GM23338 (cell line): ENCODE results near the gene VEPH1. TPM values are rescaled to one million over a fixed set of nuclear protein-coding genes. Genes with fewer than 3 reads are reported as not detected.

Experiments
- ATAC-seq: fragments of 200-7000 bp; cut with Tn5 transposase; 3 replicates; pipeline ENCODE4 v1.9.1; 2020
- DNase-seq: peaks from one replicate; pipeline ENCODE4 v3.0.0-alpha.2; 2015; ENCODE audit warnings: low spot score
- H2AFZ ChIP-seq: fragments of 200-600 bp; sonication (generic); 2 replicates; pipeline ENCODE4 v1.8.0; 2016; ENCODE audit warnings: antibody characterized with exemption, mild to moderate bottlenecking, moderate library complexity
- H3F3A ChIP-seq: fragments of 200-600 bp; sonication (generic); replicated peaks from 2 replicates; pipeline ENCODE4 v1.8.0; 2017; ENCODE audit warnings: antibody characterized with exemption, mixed run types, low read depth
- H3K27ac ChIP-seq: fragments of 200-600 bp; sonication (generic); 2 replicates; pipeline ENCODE4 v1.6.1; 2016; ENCODE audit warnings: low read depth
- H3K27me3 ChIP-seq: fragments of 200-600 bp; sonication (generic); 2 replicates; pipeline ENCODE4 v1.8.0; 2016; ENCODE audit warnings: mild to moderate bottlenecking, mixed run types, moderate library complexity; ENCODE audit not compliant: insufficient read depth
- H3K36me3 ChIP-seq: fragments of 200-600 bp; sonication (generic); 2 replicates; pipeline ENCODE4 v1.8.0; 2016; ENCODE audit warnings: mild to moderate bottlenecking; ENCODE audit not compliant: insufficient read depth
- H3K4me1 ChIP-seq: fragments of 200-600 bp; sonication (generic); 2 replicates; pipeline ENCODE4 v1.8.0; 2016; ENCODE audit warnings: mild to moderate bottlenecking, moderate library complexity; ENCODE audit not compliant: insufficient read depth
- H3K4me2 ChIP-seq: fragments of 200-600 bp; sonication (generic); 2 replicates; pipeline ENCODE4 v1.7.1; 2017; ENCODE audit warnings: mixed run types
- H3K4me3 ChIP-seq: fragments of 200-600 bp; sonication (generic); 2 replicates; pipeline ENCODE4 v1.6.1; 2016; ENCODE audit warnings: mixed run types
- H3K79me2 ChIP-seq: fragments of 200-600 bp; sonication (generic); replicated peaks from 2 replicates; pipeline ENCODE4 v1.8.0; 2017; ENCODE audit warnings: mild to moderate bottlenecking; ENCODE audit not compliant: insufficient read depth
- H3K9me2 ChIP-seq: fragments of 200-600 bp; sonication (generic); 2 replicates; pipeline ENCODE4 v1.8.0; 2017; ENCODE audit not compliant: insufficient read depth
- H4K20me1 ChIP-seq: fragments of 200-600 bp; sonication (generic); replicated peaks from 2 replicates; pipeline ENCODE4 v1.8.0; 2017; ENCODE audit warnings: mild to moderate bottlenecking; ENCODE audit not compliant: insufficient read depth
- H3K27ac Mint-ChIP-seq: 2 replicates; pipeline ENCODE4 v1.8.0; 2020; ENCODE audit warnings: inconsistent platforms, mild to moderate bottlenecking, moderate library complexity, mixed read lengths
- H3K27me3 Mint-ChIP-seq: 3 replicates; pipeline ENCODE4 v1.8.0; 2022; ENCODE audit warnings: low read depth, mild to moderate bottlenecking, moderate library complexity, mixed read lengths, inconsistent platforms; ENCODE audit not compliant: insufficient read depth, poor library complexity
- H3K36me3 Mint-ChIP-seq: 3 replicates; pipeline ENCODE4 v1.8.0; 2021; ENCODE audit warnings: low read depth, mild to moderate bottlenecking, inconsistent platforms, moderate library complexity, mixed read lengths
- H3K4me1 Mint-ChIP-seq: 3 replicates; pipeline ENCODE4 v1.8.0; 2020; ENCODE audit warnings: mild to moderate bottlenecking, inconsistent platforms, mixed read lengths
- H3K4me3 Mint-ChIP-seq: 3 replicates; pipeline ENCODE4 v1.8.0; 2021; ENCODE audit warnings: moderate library complexity, mild to moderate bottlenecking, inconsistent platforms, mixed read lengths
- H3K9me3 Mint-ChIP-seq: 3 replicates; pipeline ENCODE4 v1.8.0; 2020; ENCODE audit warnings: moderate library complexity, mild to moderate bottlenecking, inconsistent platforms, mixed read lengths
- CREB1 ChIP-seq: fragments of 250-450 bp; sonication (Bioruptor Pico); IDR thresholded peaks from 2 replicates; pipeline ENCODE4 v1.5.0; 2020; ENCODE audit warnings: low read depth, mild to moderate bottlenecking, moderate library complexity
- EZH2 ChIP-seq: fragments of 200-600 bp; sonication (generic); IDR thresholded peaks from one replicate; pipeline ENCODE4 v1.8.0; 2017; ENCODE audit warnings: antibody characterized with exemption, mild to moderate bottlenecking, low read depth; ENCODE audit not compliant: unreplicated experiment
- EZH2phosphoT487 ChIP-seq: fragments of 200-600 bp; sonication (generic); IDR thresholded peaks from one replicate; pipeline ENCODE4 v1.8.1; 2018; ENCODE audit warnings: antibody characterized with exemption; ENCODE audit not compliant: unreplicated experiment
- NANOG ChIP-seq: IDR thresholded peaks from 2 replicates; pipeline ENCODE4 v1.6.1; 2016; ENCODE audit warnings: antibody characterized with exemption, borderline replicate concordance
- POLR2AphosphoS5 ChIP-seq: IDR thresholded peaks from 2 replicates; pipeline ENCODE4 v1.6.1; 2016; ENCODE audit warnings: antibody characterized with exemption, low read depth
- STAT1 ChIP-seq: IDR thresholded peaks from one replicate; pipeline ENCODE4 v1.6.1; 2016; ENCODE audit warnings: antibody characterized with exemption; ENCODE audit not compliant: unreplicated experiment
- ZNF114 ChIP-seq: fragments of 250-450 bp; sonication (Bioruptor Pico); IDR thresholded peaks from 2 replicates; pipeline ENCODE4 v1.5.0; 2020; ENCODE audit warnings: mild to moderate bottlenecking, moderate library complexity
- ZNF331 ChIP-seq: fragments of 250-450 bp; sonication (Bioruptor Pico); IDR thresholded peaks from 2 replicates; pipeline ENCODE4 v1.5.0; 2020; ENCODE audit warnings: low read depth, mild to moderate bottlenecking, moderate library complexity
- polyA plus RNA-seq: library from polyadenylated mRNA; unstranded; fragments of >200 nt; fragmentation: Nextera tagmentation; extraction: Ambion mirVana; gene quantifications from 2 replicates; pipeline ENCODE4 v1.2.1, GENCODE V29; 2016
- total RNA-seq: library from RNA; depleted of rRNA; stranded (reverse); fragments of >200 nt; shearing (Covaris generic); gene quantifications from 2 replicates; pipeline ENCODE4 v1.2.3, GENCODE V29; 2014
- TF ChIP-seq, protein P1 (sequence below): fragments of 250-450 bp; sonication (Bioruptor Pico); IDR thresholded peaks from 2 replicates; pipeline ENCODE4 v1.5.0; 2020; ENCODE audit warnings: mild to moderate bottlenecking, moderate library complexity
- TF ChIP-seq, protein P2 (sequence below): IDR thresholded peaks from one replicate; pipeline ENCODE4 v1.6.1; 2018; ENCODE audit warnings: antibody characterized with exemption; ENCODE audit not compliant: unreplicated experiment
- TF ChIP-seq, protein P3 (sequence below), 2 experiments: fragments of 200-600 bp in 1 of 2; sonication (generic) in 1 of 2; conservative IDR thresholded peaks; 2 replicates each; pipeline versions ENCODE4 v1.5.1 to v1.6.1; 2016 to 2017; ENCODE audit warnings: antibody characterized with exemption in 2 of 2, low read depth in 2 of 2, mild to moderate bottlenecking in 2 of 2, moderate library complexity in 1 of 2

The VEPH1 gene
- total and polyA plus RNA-seq, 2 experiments from 2014 or later: 15.4 to 33.8 TPM

- TF ChIP-seq EZH2phosphoT487 (no peak), NANOG (no peak), STAT1 (no peak), CREB1 (CRISPR knock-in tag) (no peak), POLR2AphosphoS5 (no peak)
Measured at GRCh38 chr3:157530637-157531300, 27.6 kb upstream of the VEPH1 start (continued).

DNA sequence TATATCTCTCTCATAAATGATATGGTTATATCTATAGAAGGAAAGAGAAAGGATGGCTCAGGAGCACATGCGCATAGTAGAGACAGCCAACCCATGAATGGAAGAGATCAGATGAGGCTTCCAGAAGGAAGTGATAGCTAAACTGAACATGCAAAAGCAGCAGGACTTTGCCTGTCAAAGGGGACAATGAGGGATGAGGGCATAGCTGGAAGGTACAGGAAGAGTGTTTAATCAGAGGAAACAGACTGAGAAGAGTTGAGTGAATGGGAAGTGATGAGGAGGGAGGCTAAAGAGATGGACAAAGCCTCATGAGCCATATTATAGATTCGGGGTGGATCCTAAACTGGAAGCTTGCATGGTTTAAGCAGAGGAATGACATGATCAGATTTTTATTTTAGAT lies 26.5 kb upstream of the VEPH1 start:
- no peak for DNase-seq
- H3K36me3 Mint-ChIP-seq: no peaks in the 10 kb centered on the region
- no peaks in the 10 kb centered on the region for H3F3A ChIP-seq
- no peaks in the 10 kb centered on the region for H3K4me1 ChIP-seq
- TF ChIP-seq, protein P1, sequence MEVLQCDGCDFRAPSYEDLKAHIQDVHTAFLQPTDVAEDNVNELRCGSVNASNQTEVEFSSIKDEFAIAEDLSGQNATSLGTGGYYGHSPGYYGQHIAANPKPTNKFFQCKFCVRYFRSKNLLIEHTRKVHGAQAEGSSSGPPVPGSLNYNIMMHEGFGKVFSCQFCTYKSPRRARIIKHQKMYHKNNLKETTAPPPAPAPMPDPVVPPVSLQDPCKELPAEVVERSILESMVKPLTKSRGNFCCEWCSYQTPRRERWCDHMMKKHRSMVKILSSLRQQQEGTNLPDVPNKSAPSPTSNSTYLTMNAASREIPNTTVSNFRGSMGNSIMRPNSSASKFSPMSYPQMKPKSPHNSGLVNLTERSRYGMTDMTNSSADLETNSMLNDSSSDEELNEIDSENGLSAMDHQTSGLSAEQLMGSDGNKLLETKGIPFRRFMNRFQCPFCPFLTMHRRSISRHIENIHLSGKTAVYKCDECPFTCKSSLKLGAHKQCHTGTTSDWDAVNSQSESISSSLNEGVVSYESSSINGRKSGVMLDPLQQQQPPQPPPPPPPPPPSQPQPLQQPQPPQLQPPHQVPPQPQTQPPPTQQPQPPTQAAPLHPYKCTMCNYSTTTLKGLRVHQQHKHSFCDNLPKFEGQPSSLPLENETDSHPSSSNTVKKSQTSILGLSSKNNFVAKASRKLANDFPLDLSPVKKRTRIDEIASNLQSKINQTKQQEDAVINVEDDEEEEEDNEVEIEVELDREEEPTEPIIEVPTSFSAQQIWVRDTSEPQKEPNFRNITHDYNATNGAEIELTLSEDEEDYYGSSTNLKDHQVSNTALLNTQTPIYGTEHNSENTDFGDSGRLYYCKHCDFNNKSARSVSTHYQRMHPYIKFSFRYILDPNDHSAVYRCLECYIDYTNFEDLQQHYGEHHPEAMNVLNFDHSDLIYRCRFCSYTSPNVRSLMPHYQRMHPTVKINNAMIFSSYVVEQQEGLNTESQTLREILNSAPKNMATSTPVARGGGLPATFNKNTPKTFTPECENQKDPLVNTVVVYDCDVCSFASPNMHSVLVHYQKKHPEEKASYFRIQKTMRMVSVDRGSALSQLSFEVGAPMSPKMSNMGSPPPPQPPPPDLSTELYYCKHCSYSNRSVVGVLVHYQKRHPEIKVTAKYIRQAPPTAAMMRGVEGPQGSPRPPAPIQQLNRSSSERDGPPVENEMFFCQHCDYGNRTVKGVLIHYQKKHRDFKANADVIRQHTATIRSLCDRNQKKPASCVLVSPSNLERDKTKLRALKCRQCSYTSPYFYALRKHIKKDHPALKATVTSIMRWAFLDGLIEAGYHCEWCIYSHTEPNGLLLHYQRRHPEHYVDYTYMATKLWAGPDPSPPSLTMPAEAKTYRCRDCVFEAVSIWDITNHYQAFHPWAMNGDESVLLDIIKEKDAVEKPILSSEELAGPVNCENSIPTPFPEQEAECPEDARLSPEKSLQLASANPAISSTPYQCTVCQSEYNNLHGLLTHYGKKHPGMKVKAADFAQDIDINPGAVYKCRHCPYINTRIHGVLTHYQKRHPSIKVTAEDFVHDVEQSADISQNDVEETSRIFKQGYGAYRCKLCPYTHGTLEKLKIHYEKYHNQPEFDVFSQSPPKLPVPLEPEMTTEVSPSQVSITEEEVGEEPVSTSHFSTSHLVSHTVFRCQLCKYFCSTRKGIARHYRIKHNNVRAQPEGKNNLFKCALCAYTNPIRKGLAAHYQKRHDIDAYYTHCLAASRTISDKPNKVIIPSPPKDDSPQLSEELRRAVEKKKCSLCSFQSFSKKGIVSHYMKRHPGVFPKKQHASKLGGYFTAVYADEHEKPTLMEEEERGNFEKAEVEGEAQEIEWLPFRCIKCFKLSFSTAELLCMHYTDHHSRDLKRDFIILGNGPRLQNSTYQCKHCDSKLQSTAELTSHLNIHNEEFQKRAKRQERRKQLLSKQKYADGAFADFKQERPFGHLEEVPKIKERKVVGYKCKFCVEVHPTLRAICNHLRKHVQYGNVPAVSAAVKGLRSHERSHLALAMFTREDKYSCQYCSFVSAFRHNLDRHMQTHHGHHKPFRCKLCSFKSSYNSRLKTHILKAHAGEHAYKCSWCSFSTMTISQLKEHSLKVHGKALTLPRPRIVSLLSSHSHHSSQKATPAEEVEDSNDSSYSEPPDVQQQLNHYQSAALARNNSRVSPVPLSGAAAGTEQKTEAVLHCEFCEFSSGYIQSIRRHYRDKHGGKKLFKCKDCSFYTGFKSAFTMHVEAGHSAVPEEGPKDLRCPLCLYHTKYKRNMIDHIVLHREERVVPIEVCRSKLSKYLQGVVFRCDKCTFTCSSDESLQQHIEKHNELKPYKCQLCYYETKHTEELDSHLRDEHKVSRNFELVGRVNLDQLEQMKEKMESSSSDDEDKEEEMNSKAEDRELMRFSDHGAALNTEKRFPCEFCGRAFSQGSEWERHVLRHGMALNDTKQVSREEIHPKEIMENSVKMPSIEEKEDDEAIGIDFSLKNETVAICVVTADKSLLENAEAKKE (CRISPR knock-in tag): no peak
- no peak for TF ChIP-seq ZNF331 (CRISPR knock-in tag)
- no peak for TF ChIP-seq ZNF114 (CRISPR knock-in tag)
- no peak for TF ChIP-seq STAT1
- TF ChIP-seq EZH2phosphoT487: no peak
- no peak for TF ChIP-seq CREB1 (CRISPR knock-in tag)
- TF ChIP-seq, protein P2, sequence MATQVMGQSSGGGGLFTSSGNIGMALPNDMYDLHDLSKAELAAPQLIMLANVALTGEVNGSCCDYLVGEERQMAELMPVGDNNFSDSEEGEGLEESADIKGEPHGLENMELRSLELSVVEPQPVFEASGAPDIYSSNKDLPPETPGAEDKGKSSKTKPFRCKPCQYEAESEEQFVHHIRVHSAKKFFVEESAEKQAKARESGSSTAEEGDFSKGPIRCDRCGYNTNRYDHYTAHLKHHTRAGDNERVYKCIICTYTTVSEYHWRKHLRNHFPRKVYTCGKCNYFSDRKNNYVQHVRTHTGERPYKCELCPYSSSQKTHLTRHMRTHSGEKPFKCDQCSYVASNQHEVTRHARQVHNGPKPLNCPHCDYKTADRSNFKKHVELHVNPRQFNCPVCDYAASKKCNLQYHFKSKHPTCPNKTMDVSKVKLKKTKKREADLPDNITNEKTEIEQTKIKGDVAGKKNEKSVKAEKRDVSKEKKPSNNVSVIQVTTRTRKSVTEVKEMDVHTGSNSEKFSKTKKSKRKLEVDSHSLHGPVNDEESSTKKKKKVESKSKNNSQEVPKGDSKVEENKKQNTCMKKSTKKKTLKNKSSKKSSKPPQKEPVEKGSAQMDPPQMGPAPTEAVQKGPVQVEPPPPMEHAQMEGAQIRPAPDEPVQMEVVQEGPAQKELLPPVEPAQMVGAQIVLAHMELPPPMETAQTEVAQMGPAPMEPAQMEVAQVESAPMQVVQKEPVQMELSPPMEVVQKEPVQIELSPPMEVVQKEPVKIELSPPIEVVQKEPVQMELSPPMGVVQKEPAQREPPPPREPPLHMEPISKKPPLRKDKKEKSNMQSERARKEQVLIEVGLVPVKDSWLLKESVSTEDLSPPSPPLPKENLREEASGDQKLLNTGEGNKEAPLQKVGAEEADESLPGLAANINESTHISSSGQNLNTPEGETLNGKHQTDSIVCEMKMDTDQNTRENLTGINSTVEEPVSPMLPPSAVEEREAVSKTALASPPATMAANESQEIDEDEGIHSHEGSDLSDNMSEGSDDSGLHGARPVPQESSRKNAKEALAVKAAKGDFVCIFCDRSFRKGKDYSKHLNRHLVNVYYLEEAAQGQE: no peak
- TF ChIP-seq, protein P3, sequence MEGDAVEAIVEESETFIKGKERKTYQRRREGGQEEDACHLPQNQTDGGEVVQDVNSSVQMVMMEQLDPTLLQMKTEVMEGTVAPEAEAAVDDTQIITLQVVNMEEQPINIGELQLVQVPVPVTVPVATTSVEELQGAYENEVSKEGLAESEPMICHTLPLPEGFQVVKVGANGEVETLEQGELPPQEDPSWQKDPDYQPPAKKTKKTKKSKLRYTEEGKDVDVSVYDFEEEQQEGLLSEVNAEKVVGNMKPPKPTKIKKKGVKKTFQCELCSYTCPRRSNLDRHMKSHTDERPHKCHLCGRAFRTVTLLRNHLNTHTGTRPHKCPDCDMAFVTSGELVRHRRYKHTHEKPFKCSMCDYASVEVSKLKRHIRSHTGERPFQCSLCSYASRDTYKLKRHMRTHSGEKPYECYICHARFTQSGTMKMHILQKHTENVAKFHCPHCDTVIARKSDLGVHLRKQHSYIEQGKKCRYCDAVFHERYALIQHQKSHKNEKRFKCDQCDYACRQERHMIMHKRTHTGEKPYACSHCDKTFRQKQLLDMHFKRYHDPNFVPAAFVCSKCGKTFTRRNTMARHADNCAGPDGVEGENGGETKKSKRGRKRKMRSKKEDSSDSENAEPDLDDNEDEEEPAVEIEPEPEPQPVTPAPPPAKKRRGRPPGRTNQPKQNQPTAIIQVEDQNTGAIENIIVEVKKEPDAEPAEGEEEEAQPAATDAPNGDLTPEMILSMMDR (conservative IDR thresholded peaks at IDR 0.05; ENCODE audit: low read depth in 2 of 2): no peak
- TF ChIP-seq EZH2: no peak
- H3K79me2 ChIP-seq: no peaks in the 10 kb centered on the region
- no peaks in the 10 kb centered on the region for H3K9me2 ChIP-seq
- no peak overlapping the region for H3K4me3 Mint-ChIP-seq
- H3K9me3 Mint-ChIP-seq: no peaks in the 10 kb centered on the region; the same call in 2 of the 3 replicates
- H3K36me3 ChIP-seq: no peaks in the 10 kb centered on the region
- H3K4me3 ChIP-seq: no peak overlapping the region
- H3K27me3 ChIP-seq: no peaks in the 10 kb centered on the region
- no peak overlapping the region for H3K4me2 ChIP-seq
- no peaks in the 10 kb centered on the region for H3K4me1 Mint-ChIP-seq
- ATAC-seq: no peak
- no peak overlapping the region for H3K27ac ChIP-seq
- H2AFZ ChIP-seq: no peak overlapping the region
- H3K27ac Mint-ChIP-seq: no peak overlapping the region
- no peaks in the 10 kb centered on the region for H4K20me1 ChIP-seq
- H3K27me3 Mint-ChIP-seq: no peaks in the 10 kb centered on the region
